A673 (cell line): ENCODE data around the gene SH2D1A. TPM values are rescaled to one million over a fixed set of nuclear protein-coding genes. Genes with fewer than 3 reads are reported as not detected.

Experiments
- BruUV-seq: library from RNA; stranded (reverse); fragments of 400-500 nt; replicated peaks from 2 replicates; lab custom pipeline; 2021; lab: Mats Ljungman, UMichigan
- CTCF ChIA-PET: fragments of 300-600 bp; sonication (Branson Sonifier 250); formaldehyde crosslinking; loops from one replicate; lab custom pipeline; 2022; ENCODE audit warnings: antibody characterized with exemption; lab: Charles Lee
- POLR2A ChIA-PET: fragments of 300-600 bp; sonication (Branson Sonifier 250); formaldehyde crosslinking; loops from one replicate; lab custom pipeline; 2022; ENCODE audit warnings: antibody characterized with exemption; ENCODE audit not compliant: low non-redundant PET; lab: Charles Lee
- DNase-seq: peaks from one replicate; pipeline ENCODE4 v3.0.0-alpha.2; 2015; ENCODE audit warnings: low spot score
- H3K27ac ChIP-seq: fragments of 200-600 bp; sonication (generic); 2 replicates; pipeline ENCODE4 v1.5.1; 2016; ENCODE audit warnings: mixed run types, low read depth, mild to moderate bottlenecking, mixed read lengths, antibody characterized with exemption, low read length; ENCODE audit not compliant: poor library complexity, severe bottlenecking
- H3K27me3 ChIP-seq: fragments of 200-600 bp; sonication (generic); replicated peaks from 2 replicates; pipeline ENCODE4 v1.6.1; 2017; ENCODE audit warnings: mixed run types, low read depth, mild to moderate bottlenecking, mixed read lengths, antibody characterized with exemption, low read length; ENCODE audit not compliant: insufficient read depth, poor library complexity
- H3K36me3 ChIP-seq: fragments of 200-600 bp; sonication (generic); 2 replicates; pipeline ENCODE4 v1.6.1; 2016; ENCODE audit warnings: mixed run types, mild to moderate bottlenecking, mixed read lengths, antibody characterized with exemption, low read length; ENCODE audit not compliant: insufficient read depth, poor library complexity, severe bottlenecking
- H3K4me1 ChIP-seq: fragments of 200-600 bp; sonication (generic); 2 replicates; pipeline ENCODE4 v1.6.1; 2017; ENCODE audit warnings: mixed run types, mild to moderate bottlenecking, mixed read lengths, antibody characterized with exemption, low read length; ENCODE audit not compliant: insufficient read depth, poor library complexity, severe bottlenecking
- H3K4me3 ChIP-seq: fragments of 200-600 bp; sonication (generic); 2 replicates; pipeline ENCODE4 v1.5.1; 2016; ENCODE audit warnings: low read depth, mixed run types, mild to moderate bottlenecking, mixed read lengths, low read length; ENCODE audit not compliant: poor library complexity, severe bottlenecking
- H3K9me3 ChIP-seq: fragments of 200-600 bp; sonication (generic); 2 replicates; pipeline ENCODE4 v1.6.1; 2016; ENCODE audit warnings: mixed run types, low read depth, mild to moderate bottlenecking, mixed read lengths, antibody characterized with exemption, low read length; ENCODE audit not compliant: poor library complexity, severe bottlenecking
- CTCF ChIP-seq: fragments of 300-800, 200-600 bp; sonication (generic); conservative IDR thresholded peaks from 2 replicates; pipeline ENCODE4 v1.5.1; 2017; ENCODE audit warnings: low read depth, mild to moderate bottlenecking, antibody characterized with exemption, low read length, moderate library complexity, mixed read lengths
- EZH2 ChIP-seq: fragments of 200-600 bp; sonication (generic); IDR thresholded peaks from 2 replicates; pipeline ENCODE4 v1.6.1; 2017; ENCODE audit warnings: borderline replicate concordance, low read depth, mild to moderate bottlenecking, mixed read lengths, antibody characterized with exemption, low read length; ENCODE audit not compliant: poor library complexity, severe bottlenecking
- intact Hi-C: fragments of 100-400 bp; cut with micrococcal nuclease; formaldehyde crosslinking; loops from one replicate; pipeline ENCODE4 v1.10.0; 2022; ENCODE audit not compliant: unreplicated experiment
- total RNA-seq: library from RNA; stranded (reverse); gene quantifications from 2 replicates; pipeline ENCODE4 v1.2.3, GENCODE V29; 2021

The SH2D1A gene
- total RNA-seq, 1 experiment from 2014 or later: 0.71 TPM

GRCh38 chrX:124386401-124386800, 40.0 kb downstream of the SH2D1A start:
- ChIA-PET POLR2A (no interaction called here), CTCF (no interaction called here)
- no TSS peak for BruUV-seq
- Histone ChIP-seq H3K27ac (no peak overlapping the region), H3K9me3 (no peaks in the 10 kb centered on the region), H3K4me1 (no peaks in the 10 kb centered on the region), H3K27me3 (no peaks in the 10 kb centered on the region), H3K36me3 (no peaks in the 10 kb centered on the region), H3K4me3 (no peak overlapping the region)
- DNase-seq: no peak
- no peak for TF ChIP-seq EZH2
- intact Hi-C loops: loop anchor here (5.0 to 10.0 kb wide), 2 partner anchors 289 to 422 kb away; partner anchors contain the start of gene STAG2

- DNase-seq: peak; percentile 71
- H3K27me3 ChIP-seq: no peaks in the 10 kb centered on the region
- H3K9me3 ChIP-seq: no peaks in the 10 kb centered on the region
- CTCF ChIA-PET: interaction anchor here (0.6 kb wide), 1 partner anchor 743 kb away, joined by 3 read pairs; no protein-coding TSS in a partner anchor
- BruUV-seq: no TSS peak
- no peak for TF ChIP-seq EZH2
- peak; percentile 73 for TF ChIP-seq CTCF
- POLR2A ChIA-PET: no interaction called here
- no peaks in the 10 kb centered on the region for H3K4me1 ChIP-seq
- no peak overlapping the region for H3K4me3 ChIP-seq
- H3K27ac ChIP-seq: no peak overlapping the region
- no peaks in the 10 kb centered on the region for H3K36me3 ChIP-seq
- intact Hi-C loops: loop anchor here (5.0 to 10.0 kb wide), 2 partner anchors 291 to 424 kb away; partner anchors contain the start of gene STAG2
These were observed 42.2 kb downstream of the SH2D1A start for GRCh38 chrX:124388562-124388961.

DNA sequence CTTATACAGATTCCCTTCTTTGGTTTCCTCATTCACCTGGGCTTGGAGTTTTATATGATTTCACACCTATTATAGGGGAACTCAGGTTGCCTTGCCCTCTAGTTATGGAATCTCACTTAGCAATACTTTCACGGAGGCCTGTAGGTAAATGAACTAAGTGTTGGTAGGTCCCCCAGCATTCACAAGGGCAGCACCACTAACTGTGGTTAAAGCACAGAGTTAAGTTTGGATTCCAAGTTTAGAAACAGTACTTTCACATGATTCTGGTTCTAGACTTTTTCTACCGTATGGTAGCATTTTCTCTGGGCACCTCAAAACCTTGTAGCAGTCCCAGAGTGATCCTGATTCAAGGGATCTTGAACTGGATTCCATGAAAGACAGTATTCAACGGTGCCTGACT, 46.4 kb downstream of the SH2D1A start:
- Histone ChIP-seq H3K27me3 (no peaks in the 10 kb centered on the region), H3K4me3 (no peak overlapping the region), H3K9me3 (no peaks in the 10 kb centered on the region), H3K27ac (no peak overlapping the region), H3K36me3 (no peaks in the 10 kb centered on the region), H3K4me1 (no peaks in the 10 kb centered on the region)
- CTCF ChIA-PET: no interaction called here
- intact Hi-C loops: loop anchor here (5.0 kb wide), 1 partner anchor 740 kb away; no protein-coding TSS in a partner anchor
- no peak for TF ChIP-seq CTCF
- no peak for TF ChIP-seq EZH2
- BruUV-seq: no TSS peak
- POLR2A ChIA-PET: interaction anchor here (0.7 kb wide), 1 partner anchor 1405 kb away, joined by 4 read pairs; no protein-coding TSS in a partner anchor
- no peak for DNase-seq
